Suprapubic skin (tissue), 4 donors: ENCODE results near the gene LIPC. TPM values are rescaled to one million over a fixed set of nuclear protein-coding genes. Genes with fewer than 3 reads are reported as not detected.

Experiments
- DNase-seq, 2 donors: peaks; one replicate each; pipeline ENCODE4 v3.0.0-alpha.2; 2019; ENCODE audit warnings: low spot score in 2 of 2
- H3K27ac ChIP-seq: fragments of 200-600 bp; sonication (generic); one replicate; pipeline ENCODE4 v1.5.1; 2019
- H3K27me3 ChIP-seq: fragments of 200-600 bp; sonication (generic); one replicate; pipeline ENCODE4 v1.5.1; 2019
- H3K36me3 ChIP-seq: fragments of 200-600 bp; sonication (generic); one replicate; pipeline ENCODE4 v1.5.1; 2019
- H3K4me1 ChIP-seq: fragments of 200-600 bp; sonication (generic); one replicate; pipeline ENCODE4 v1.5.1; 2019
- H3K4me3 ChIP-seq: fragments of 200-600 bp; sonication (generic); one replicate; pipeline ENCODE4 v1.5.1; 2019; ENCODE audit warnings: mild to moderate bottlenecking
- H3K9me3 ChIP-seq: fragments of 200-600 bp; sonication (generic); one replicate; pipeline ENCODE4 v1.5.1; 2019
- CTCF ChIP-seq, 2 donors: fragments of 200-600 bp in 1 of 2; fragments of 450-650 bp in 1 of 2; sonication (generic) in 1 of 2; IDR thresholded peaks; one replicate each; pipeline ENCODE4 v1.5.1; 2016 to 2019; ENCODE audit warnings: antibody characterized with exemption in 2 of 2, mild to moderate bottlenecking in 1 of 2, moderate library complexity in 1 of 2
- EP300 ChIP-seq: sonication (generic); formaldehyde crosslinking; IDR thresholded peaks from one replicate; pipeline ENCODE4 v1.6.1; 2017; ENCODE audit warnings: antibody characterized with exemption
- POLR2A ChIP-seq, 2 donors: fragments of 450-650 bp; IDR thresholded peaks; one replicate each; pipeline ENCODE4 v1.6.1; 2017; ENCODE audit warnings: antibody characterized with exemption in 2 of 2, mild to moderate bottlenecking in 2 of 2, moderate library complexity in 2 of 2
- POLR2AphosphoS5 ChIP-seq, 3 donors: sonication (generic); formaldehyde crosslinking; IDR thresholded peaks; one replicate each; pipeline ENCODE4 v1.6.1; 2017; ENCODE audit warnings: antibody characterized with exemption in 3 of 3
- WGBS: methylation state at CpG from one replicate; pipeline ENCODE4 v1.1.5; 2018; 5-methylcytosine and 5-hydroxymethylcytosine counted together
- total RNA-seq, 4 donors: library from RNA; depleted of rRNA; stranded (reverse); fragments of >200 nt; gene quantifications; one replicate each; pipeline ENCODE4 v1.1.0, GENCODE V29; 2016

Gene LIPC
- total RNA-seq, 4 donors from 2014 or later, result 0.26 to 0.96 TPM; not detected in 2

- Histone ChIP-seq H3K36me3 (no peaks in the 10 kb centered on the region), H3K27me3 (no peaks in the 10 kb centered on the region), H3K27ac (no peak overlapping the region), H3K4me1 (peaks cover 33% of the 10 kb centered on the region), H3K4me3 (no peak overlapping the region), H3K9me3 (no peaks in the 10 kb centered on the region)
- no peak for DNase-seq
- TF ChIP-seq POLR2A (IDR thresholded peaks at IDR 0.05) (no peak), CTCF (IDR thresholded peaks at IDR 0.05) (no peak), EP300 (no peak), POLR2AphosphoS5 (IDR thresholded peaks at IDR 0.05) (no peak)
- 37% methylated on average over 12 of the region's 12 CpGs for WGBS
Measured at GRCh38 chr15:58528188-58528870, 96.5 kb downstream of the LIPC start.

- no peak overlapping the region for H3K27ac ChIP-seq
- no peak overlapping the region for H3K4me3 ChIP-seq
- no peaks in the 10 kb centered on the region for H3K36me3 ChIP-seq
- no peaks in the 10 kb centered on the region for H3K27me3 ChIP-seq
- TF ChIP-seq CTCF (IDR thresholded peaks at IDR 0.05), result no peak
- TF ChIP-seq POLR2AphosphoS5 (IDR thresholded peaks at IDR 0.05), result no peak
- no peak for TF ChIP-seq POLR2A (IDR thresholded peaks at IDR 0.05)
- TF ChIP-seq EP300, result no peak
- 61% methylated on average over 2 of the region's 2 CpGs for WGBS
- DNase-seq, result no peak
- H3K4me1 ChIP-seq, result peaks cover 30% of the 10 kb centered on the region
- no peaks in the 10 kb centered on the region for H3K9me3 ChIP-seq
Measured at GRCh38 chr15:58529041-58529440, 97.2 kb downstream of the LIPC start.

DNA sequence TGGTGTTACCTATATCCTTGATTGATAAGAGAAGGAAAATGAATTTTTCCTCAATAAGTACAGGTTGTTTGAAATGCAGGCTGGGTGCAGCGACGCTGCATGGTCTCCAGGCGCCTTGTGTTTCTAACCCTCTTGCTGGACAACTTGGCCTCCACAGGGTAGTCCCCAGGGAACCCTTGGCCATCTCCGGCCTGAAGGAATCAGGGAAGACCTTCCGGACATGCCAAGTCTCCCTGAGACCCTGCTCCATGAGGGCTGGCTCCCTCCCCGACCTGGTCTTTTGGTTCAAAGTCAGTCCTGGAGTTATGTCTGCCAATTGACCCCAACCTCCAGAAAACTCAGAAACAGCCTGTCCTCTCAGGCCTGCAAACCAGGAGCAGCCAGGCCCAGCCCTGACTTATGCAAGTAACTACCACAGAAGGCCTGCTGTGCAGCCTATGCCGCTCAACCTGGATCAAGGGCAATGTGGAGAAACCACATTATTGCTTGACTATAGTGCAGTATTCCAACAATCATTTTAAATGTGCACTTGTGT is 98.3 kb downstream of the LIPC start:
- no peaks in the 10 kb centered on the region for H3K9me3 ChIP-seq
- no peak for DNase-seq
- H3K27me3 ChIP-seq, result no peaks in the 10 kb centered on the region
- TF ChIP-seq CTCF (IDR thresholded peaks at IDR 0.05) (no peak), POLR2A (IDR thresholded peaks at IDR 0.05) (no peak), POLR2AphosphoS5 (IDR thresholded peaks at IDR 0.05) (no peak), EP300 (no peak)
- WGBS, result 100% methylated on average over 4 of the region's 7 CpGs
- H3K4me1 ChIP-seq, result peaks cover 30% of the 10 kb centered on the region
- H3K36me3 ChIP-seq, result no peaks in the 10 kb centered on the region
- no peak overlapping the region for H3K27ac ChIP-seq
- H3K4me3 ChIP-seq, result no peak overlapping the region

DNA sequence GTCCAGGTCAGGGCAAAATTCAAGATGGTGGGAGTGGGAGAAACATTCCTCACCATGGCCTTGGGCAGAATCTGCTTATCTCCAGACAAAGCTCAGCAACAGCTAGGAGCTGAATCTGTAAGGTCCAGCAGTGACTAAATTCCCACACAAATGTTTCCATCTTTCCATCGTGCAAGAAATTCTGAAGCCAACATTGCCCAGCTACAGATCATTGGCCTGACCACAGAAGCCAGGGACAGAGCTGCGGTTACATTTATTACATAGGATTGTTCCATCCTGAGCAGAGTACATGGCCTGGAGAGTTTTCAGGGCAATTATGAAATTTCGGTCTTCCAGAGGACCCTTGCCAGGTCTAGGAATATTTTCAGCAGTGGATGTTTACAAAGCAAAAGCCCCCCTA is 100.3 kb downstream of the LIPC start:
- Histone ChIP-seq H3K27ac (no peak overlapping the region), H3K4me1 (peaks cover 18% of the 10 kb centered on the region), H3K4me3 (no peak overlapping the region), H3K9me3 (no peaks in the 10 kb centered on the region), H3K36me3 (no peaks in the 10 kb centered on the region), H3K27me3 (no peaks in the 10 kb centered on the region)
- DNase-seq, result no peak
- TF ChIP-seq EP300 (no peak), CTCF (IDR thresholded peaks at IDR 0.05) (no peak), POLR2A (IDR thresholded peaks at IDR 0.05) (no peak), POLR2AphosphoS5 (IDR thresholded peaks at IDR 0.05) (no peak)
- WGBS, result 86% methylated on average over 3 of the region's 3 CpGs

- Histone ChIP-seq H3K27me3 (no peaks in the 10 kb centered on the region), H3K4me3 (no peak overlapping the region), H3K27ac (no peak overlapping the region), H3K36me3 (no peaks in the 10 kb centered on the region), H3K4me1 (no peaks in the 10 kb centered on the region), H3K9me3 (no peaks in the 10 kb centered on the region)
- no peak for TF ChIP-seq CTCF (IDR thresholded peaks at IDR 0.05)
- TF ChIP-seq EP300, result no peak
- TF ChIP-seq POLR2A (IDR thresholded peaks at IDR 0.05), result no peak
- TF ChIP-seq POLR2AphosphoS5 (IDR thresholded peaks at IDR 0.05), result no peak
- no peak for DNase-seq
- WGBS, result 88% methylated on average over 1 of the region's 1 CpG
Measured at GRCh38 chr15:58534556-58534955, 102.8 kb downstream of the LIPC start.
